H9 (cell line): ENCODE results near the gene CYP2A7. TPM values are rescaled to one million over a fixed set of nuclear protein-coding genes. Genes with fewer than 3 reads are reported as not detected.
"Not testable (repeated sequence)": the region's sequence is repeated elsewhere in the genome, so short reads cannot be mapped to it uniquely, and the experiment has no call there.

Source experiments
- DNase-seq: peaks from one replicate; pipeline ENCODE4 v3.0.0-alpha.2; 2017
- H2AFZ ChIP-seq: one replicate; pipeline ENCODE4 v1.6.1; 2013; ENCODE audit warnings: mild to moderate bottlenecking, low read length, control low read depth, moderate library complexity
- H2AK5ac ChIP-seq: 2 replicates; pipeline ENCODE4 v1.6.1; 2013; ENCODE audit warnings: low read length, control low read depth, mixed read lengths; ENCODE audit not compliant: insufficient read length
- H2BK120ac ChIP-seq: one replicate; pipeline ENCODE4 v1.6.1; 2013; ENCODE audit warnings: low read depth, mild to moderate bottlenecking, low read length, control low read depth, inconsistent platforms; ENCODE audit not compliant: poor library complexity, severe bottlenecking
- H2BK12ac ChIP-seq: 2 replicates; pipeline ENCODE4 v1.6.1; 2013; ENCODE audit warnings: low read length, control low read depth, mixed read lengths, low read depth; ENCODE audit not compliant: insufficient read length
- H2BK15ac ChIP-seq: 2 replicates; pipeline ENCODE4 v1.6.1; 2013; ENCODE audit warnings: low read depth, low read length, control low read depth
- H2BK20ac ChIP-seq: one replicate; pipeline ENCODE4 v1.6.1; 2013; ENCODE audit warnings: low read depth, mild to moderate bottlenecking, low read length, control low read depth, inconsistent platforms; ENCODE audit not compliant: poor library complexity, severe bottlenecking
- H2BK5ac ChIP-seq: 2 replicates; pipeline ENCODE4 v1.6.1; 2013; ENCODE audit warnings: low read length, control low read depth, mixed read lengths; ENCODE audit not compliant: insufficient read length
- H3K14ac ChIP-seq: 2 replicates; pipeline ENCODE4 v1.6.1; 2013; ENCODE audit warnings: low read length, control low read depth; ENCODE audit not compliant: insufficient read depth
- H3K18ac ChIP-seq: 2 replicates; pipeline ENCODE4 v1.6.1; 2013; ENCODE audit warnings: low read depth, mild to moderate bottlenecking, mixed read lengths, low read length, control low read depth; ENCODE audit not compliant: insufficient read length
- H3K23ac ChIP-seq: 2 replicates; pipeline ENCODE4 v1.6.1; 2013; ENCODE audit warnings: low read length, control low read depth, mixed read lengths, low read depth; ENCODE audit not compliant: insufficient read length
- H3K23me2 ChIP-seq: 2 replicates; pipeline ENCODE4 v1.6.1; 2013; ENCODE audit warnings: low read depth, mild to moderate bottlenecking, mixed read lengths, low read length, control low read depth; ENCODE audit not compliant: insufficient read length, poor library complexity, severe bottlenecking
- H3K27ac ChIP-seq: 2 replicates; pipeline ENCODE4 v1.5.1; 2013; ENCODE audit warnings: low read length, control low read depth, mixed read lengths, low read depth; ENCODE audit not compliant: insufficient read length
- H3K27me3 ChIP-seq: 2 replicates; pipeline ENCODE4 v1.6.1; 2013; ENCODE audit warnings: low read length, control low read depth, inconsistent platforms; ENCODE audit not compliant: insufficient read depth
- H3K4ac ChIP-seq: 2 replicates; pipeline ENCODE4 v1.6.1; 2013; ENCODE audit warnings: low read depth, mild to moderate bottlenecking, control low read depth, inconsistent platforms, low read length, moderate library complexity
- H3K4me1 ChIP-seq: 2 replicates; pipeline ENCODE4 v1.6.1; 2013; ENCODE audit warnings: low read length, control low read depth, inconsistent platforms; ENCODE audit not compliant: insufficient read depth
- H3K4me2 ChIP-seq: 2 replicates; pipeline ENCODE4 v1.6.1; 2013; ENCODE audit warnings: low read length, control low read depth, mixed read lengths; ENCODE audit not compliant: insufficient read length, insufficient read depth
- H3K56ac ChIP-seq: 2 replicates; pipeline ENCODE4 v1.6.1; 2013; ENCODE audit warnings: low read depth, mild to moderate bottlenecking, mixed read lengths, low read length, control low read depth; ENCODE audit not compliant: insufficient read length
- H3K79me1 ChIP-seq: 2 replicates; pipeline ENCODE4 v1.6.1; 2013; ENCODE audit warnings: low read depth, mild to moderate bottlenecking, moderate library complexity, low read length, control low read depth, inconsistent platforms; ENCODE audit not compliant: insufficient read depth, poor library complexity, severe bottlenecking
- H3K79me2 ChIP-seq: 2 replicates; pipeline ENCODE4 v1.6.1; 2013; ENCODE audit warnings: low read length, control low read depth, inconsistent platforms; ENCODE audit not compliant: insufficient read depth
- H3K9ac ChIP-seq: 2 replicates; pipeline ENCODE4 v1.6.1; 2013; ENCODE audit warnings: low read length, control low read depth, mixed read lengths; ENCODE audit not compliant: insufficient read length; ENCODE audit errors: extremely low read depth
- H3K9me3 ChIP-seq: one replicate; pipeline ENCODE4 v1.6.1; 2013; ENCODE audit warnings: low read depth, low read length, inconsistent platforms; ENCODE audit not compliant: control insufficient read depth
- H3T11ph ChIP-seq: one replicate; pipeline ENCODE4 v1.6.1; 2013; ENCODE audit warnings: mild to moderate bottlenecking, low read length, control low read depth, inconsistent platforms
- H4K20me1 ChIP-seq: one replicate; pipeline ENCODE4 v1.6.1; 2013; ENCODE audit not compliant: control insufficient read depth, insufficient read length, insufficient read depth
- H4K5ac ChIP-seq: 2 replicates; pipeline ENCODE4 v1.6.1; 2013; ENCODE audit warnings: low read depth, mild to moderate bottlenecking, mixed read lengths, low read length, control low read depth; ENCODE audit not compliant: insufficient read length
- H4K8ac ChIP-seq: replicated peaks from 2 replicates; pipeline ENCODE4 v1.6.1; 2013; ENCODE audit warnings: low read length, control low read depth, mixed read lengths, low read depth; ENCODE audit not compliant: insufficient read length
- H4K91ac ChIP-seq: 2 replicates; pipeline ENCODE4 v1.6.1; 2013; ENCODE audit warnings: low read depth, mild to moderate bottlenecking, moderate library complexity, mixed read lengths, low read length, control low read depth; ENCODE audit not compliant: insufficient read length
- H3K27ac Mint-ChIP-seq, 3 experiments: 2 replicates in 2 of 3; 3 replicates in 1 of 3; pipeline ENCODE4 v1.8.0; 2020 to 2021; ENCODE audit warnings: mixed read lengths in 3 of 3, mild to moderate bottlenecking in 1 of 3, moderate library complexity in 1 of 3
- H3K27me3 Mint-ChIP-seq: 2 replicates; pipeline ENCODE4 v1.8.0; 2021; ENCODE audit warnings: low read depth, mild to moderate bottlenecking, moderate library complexity, mixed read lengths
- H3K36me3 Mint-ChIP-seq, 3 experiments: 2 replicates in 2 of 3; 3 replicates in 1 of 3; pipeline ENCODE4 v1.8.0; 2020 to 2021; ENCODE audit warnings: low read depth in 3 of 3, mixed read lengths in 3 of 3; ENCODE audit not compliant: insufficient read depth in 1 of 3
- H3K4me1 Mint-ChIP-seq, 2 experiments: 2 replicates each; pipeline ENCODE4 v1.8.0; 2020; ENCODE audit warnings: mixed read lengths in 2 of 2
- H3K4me3 Mint-ChIP-seq, 2 experiments: 2 replicates in 1 of 2; 3 replicates in 1 of 2; pipeline ENCODE4 v1.8.0; 2020 to 2021; ENCODE audit warnings: mild to moderate bottlenecking in 2 of 2, mixed read lengths in 2 of 2, moderate library complexity in 1 of 2
- H3K9me3 Mint-ChIP-seq, 2 experiments: 2 replicates in 1 of 2; 3 replicates in 1 of 2; pipeline ENCODE4 v1.8.0; 2020; ENCODE audit warnings: mild to moderate bottlenecking in 2 of 2, mixed read lengths in 2 of 2, moderate library complexity in 1 of 2
- WGBS: extraction: QIAGEN DNeasy Blood & Tissue Kit; methylation state at CpG from one replicate; pipeline ENCODE4 v1.1.7; 2013; ENCODE audit warnings: missing lambda C conversion rate, low lambda C conversion rate, mixed read lengths; ENCODE audit not compliant: insufficient read length; ENCODE audit errors: extremely low coverage; 5-methylcytosine and 5-hydroxymethylcytosine counted together
- long read RNA-seq: library from polyadenylated mRNA; unstranded; transcript quantifications from one replicate; pipeline ENCODE4 v2.0.0, GENCODE V29; 2020
- total RNA-seq: library from RNA; stranded (reverse); gene quantifications from 2 replicates; pipeline ENCODE4 v1.2.1, GENCODE V29; 2021

Gene CYP2A7
- not detected in 2 replicates for total RNA-seq
- long read RNA-seq = 0 reads

GRCh38 chr19:40882062-40882461 lies at the start of gene CYP2A7:
Gene CYP2A7 (minus strand): TSS chr19:40882231. CDS start chr19:40882210, 21 bp downstream.
- H3K27me3 Mint-ChIP-seq = peaks cover 66% of the 10 kb centered on the region
- not testable (repeated sequence) for DNase-seq, H3K9ac ChIP-seq, H3K9me3 Mint-ChIP-seq, H3K79me1 ChIP-seq, H3K4me2 ChIP-seq, H3K27ac ChIP-seq, H3K27me3 ChIP-seq, H3T11ph ChIP-seq, H3K9me3 ChIP-seq, H3K18ac ChIP-seq, H4K91ac ChIP-seq, H3K56ac ChIP-seq, H3K4ac ChIP-seq, H3K36me3 Mint-ChIP-seq, H4K20me1 ChIP-seq, H3K23me2 ChIP-seq, H2BK20ac ChIP-seq, H4K5ac ChIP-seq, H3K23ac ChIP-seq, H3K79me2 ChIP-seq, H2BK120ac ChIP-seq, H2BK5ac ChIP-seq, H3K4me1 Mint-ChIP-seq, H4K8ac ChIP-seq, H2AK5ac ChIP-seq, H2BK15ac ChIP-seq, H3K14ac ChIP-seq, H3K4me3 Mint-ChIP-seq, H2BK12ac ChIP-seq, H3K4me1 ChIP-seq, H3K27ac Mint-ChIP-seq, H2AFZ ChIP-seq
- no CpG with 5 or more reads among the region's 3 CpGs for WGBS

GRCh38 chr19:40930799-40931198 lies 48.8 kb upstream of the CYP2A7 start:
- not testable (repeated sequence) for H3K4me3 Mint-ChIP-seq, H4K20me1 ChIP-seq, H2BK15ac ChIP-seq, H3T11ph ChIP-seq, H3K18ac ChIP-seq, H3K4ac ChIP-seq, H3K4me1 ChIP-seq, H4K5ac ChIP-seq, H2AK5ac ChIP-seq, DNase-seq, H2BK12ac ChIP-seq, H3K79me1 ChIP-seq, H3K27ac Mint-ChIP-seq, H3K9me3 ChIP-seq, H3K36me3 Mint-ChIP-seq, H4K91ac ChIP-seq, H2BK5ac ChIP-seq, H3K14ac ChIP-seq, H3K9ac ChIP-seq, H3K4me2 ChIP-seq, H2BK20ac ChIP-seq, H3K79me2 ChIP-seq, H3K27ac ChIP-seq, H3K9me3 Mint-ChIP-seq, H2AFZ ChIP-seq, H3K27me3 Mint-ChIP-seq, H4K8ac ChIP-seq, H3K56ac ChIP-seq, H3K23me2 ChIP-seq, H3K23ac ChIP-seq, H2BK120ac ChIP-seq, H3K27me3 ChIP-seq
- H3K4me1 Mint-ChIP-seq = peaks cover 5 to 13% of the 10 kb centered on the region in 2 experiments
- no CpG with 5 or more reads among the region's 2 CpGs for WGBS
